ENCODE data around the gene AMMECR1.

GRCh38 chrX:110208092-110208491, 109.8 kb downstream of the AMMECR1 start:
- TF ChIP-seq EZH2phosphoT487 (IDR thresholded peaks at IDR 0.05; ENCODE audit: unreplicated experiment) (no peak), CTCF (conservative IDR thresholded peaks at IDR 0.05; ENCODE audit: low read depth in 2 of 2) (no peak), EZH2 (IDR thresholded peaks at IDR 0.05; ENCODE audit: low read depth, unreplicated experiment) (no peak), REST (IDR thresholded peaks at IDR 0.05; ENCODE audit: unreplicated experiment) (no peak), POLR2AphosphoS5 (IDR thresholded peaks at IDR 0.05; ENCODE audit: low read depth) (no peak), STAT1 (IDR thresholded peaks at IDR 0.05; ENCODE audit: unreplicated experiment) (no peak), JUNB (IDR thresholded peaks at IDR 0.05; ENCODE audit: unreplicated experiment) (no peak), ETS1 (IDR thresholded peaks at IDR 0.05) (no peak)

Data from GM23338 (cell line).